GM12878 (cell line): ENCODE measurements around the gene NDUFA13. TPM values are rescaled to one million over a fixed set of nuclear protein-coding genes. Genes with fewer than 3 reads are reported as not detected.
A peak's percentile ranks its signal among the peaks of the same experiment; 100 is the strongest.

Source experiments
- CEBPZ ChIP-seq: fragments of 150-350 bp; IDR thresholded peaks from 2 replicates; pipeline ENCODE4 v1.6.1; 2016; ENCODE audit warnings: low read depth, low read length
- CHD1 ChIP-seq: IDR thresholded peaks from 2 replicates; pipeline ENCODE4 v1.6.1; 2012; ENCODE audit warnings: low read depth, low read length, improper control_type of control experiment
- ESRRA ChIP-seq: IDR thresholded peaks from 2 replicates; pipeline ENCODE4 v1.6.1; 2012; ENCODE audit warnings: mild to moderate bottlenecking, low read length, improper control_type of control experiment
- ETV6 ChIP-seq, 2 experiments: fragments of 450-650 bp in 1 of 2; IDR thresholded peaks in 1 of 2; conservative IDR thresholded peaks in 1 of 2; 2 replicates each; pipeline ENCODE4 v1.6.1; 2014; ENCODE audit warnings: antibody characterized with exemption in 1 of 2, borderline replicate concordance in 1 of 2, low read depth in 1 of 2, mild to moderate bottlenecking in 1 of 2, moderate library complexity in 1 of 2
- IKZF2 ChIP-seq, 2 experiments: fragments of 450-650 bp; IDR thresholded peaks; 2 replicates each; pipeline ENCODE4 v1.6.1; 2017; ENCODE audit warnings: mild to moderate bottlenecking in 2 of 2, moderate library complexity in 2 of 2
- IRF3 ChIP-seq: fragments of 450-650 bp; IDR thresholded peaks from 2 replicates; pipeline ENCODE4 v1.6.1; 2014; ENCODE audit warnings: mild to moderate bottlenecking
- IRF5 ChIP-seq: fragments of 450-650 bp; IDR thresholded peaks from 2 replicates; pipeline ENCODE4 v1.6.1; 2017; ENCODE audit warnings: borderline replicate concordance
- KDM1A ChIP-seq: fragments of 200-600 bp; sonication (generic); IDR thresholded peaks from 2 replicates; pipeline ENCODE4 v1.6.1; 2016; ENCODE audit warnings: borderline replicate concordance
- MLLT1 ChIP-seq: fragments of 450-650 bp; IDR thresholded peaks from 2 replicates; pipeline ENCODE4 v1.6.1; 2016; ENCODE audit warnings: mild to moderate bottlenecking
- PAX5 ChIP-seq: IDR thresholded peaks from 2 replicates; pipeline ENCODE4 v1.6.1; 2011; ENCODE audit warnings: low read depth, low read length, borderline replicate concordance
- POLR2AphosphoS5 ChIP-seq: IDR thresholded peaks from 2 replicates; pipeline ENCODE4 v1.6.1; 2011; ENCODE audit warnings: mild to moderate bottlenecking, low read length, inconsistent platforms
- RAD51 ChIP-seq: fragments of 450-650 bp; IDR thresholded peaks from 2 replicates; pipeline ENCODE4 v1.6.1; 2016; ENCODE audit warnings: moderate library complexity, mild to moderate bottlenecking, inconsistent platforms
- SIN3A ChIP-seq: IDR thresholded peaks from 2 replicates; pipeline ENCODE4 v1.6.1; 2012; ENCODE audit warnings: low read depth, low read length, improper control_type of control experiment
- SIX5 ChIP-seq: IDR thresholded peaks from 2 replicates; pipeline ENCODE4 v1.6.1; 2011; ENCODE audit warnings: mild to moderate bottlenecking, low read depth, low read length, moderate library complexity; ENCODE audit not compliant: severe bottlenecking
- SMAD1 ChIP-seq: fragments of 450-650 bp; IDR thresholded peaks from 2 replicates; pipeline ENCODE4 v1.6.1; 2018; ENCODE audit warnings: mild to moderate bottlenecking, low read depth; ENCODE audit not compliant: partially characterized antibody
- SRF ChIP-seq, 2 experiments: IDR thresholded peaks; 2 replicates each; pipeline ENCODE4 v1.6.1; 2011; ENCODE audit warnings: low read depth in 2 of 2, low read length in 2 of 2, mild to moderate bottlenecking in 1 of 2, moderate library complexity in 1 of 2
- STAT3 ChIP-seq: IDR thresholded peaks from 2 replicates; pipeline ENCODE4 v1.6.1; 2011; ENCODE audit warnings: low read depth, low read length, improper control_type of control experiment
- TCF7 ChIP-seq: IDR thresholded peaks from 2 replicates; pipeline ENCODE4 v1.6.1; 2014; ENCODE audit warnings: antibody characterized with exemption, borderline replicate concordance
- ZBED1 ChIP-seq: IDR thresholded peaks from 2 replicates; pipeline ENCODE4 v1.6.1; 2016; ENCODE audit warnings: borderline replicate concordance
- ZBTB33 ChIP-seq: fragments of 450-650 bp; IDR thresholded peaks from 2 replicates; pipeline ENCODE4 v1.6.1; 2017; ENCODE audit warnings: mild to moderate bottlenecking
- polyA plus RNA-seq, 11 experiments: library from polyadenylated mRNA; depleted of rRNA in 4 of 11; unstranded in 6 of 11; stranded (reverse) in 5 of 11; fragments of >200 nt; fragmentation: Nextera tagmentation in 4 of 11; fragmentation: Illumina TruSeq in 1 of 11; extraction: Ambion mirVana in 4 of 11; extraction: Trizol in 1 of 11; gene quantifications; 1 replicate in 1 of 11; 2 replicates in 10 of 11; pipeline versions ENCODE4 v1.2.1 to v1.2.3, GENCODE V29; 2011 to 2016; ENCODE audit warnings: inconsistent platforms in 2 of 11, missing spikeins in 2 of 11, low read depth in 1 of 11
- total RNA-seq, 4 experiments: library from RNA; depleted of rRNA in 3 of 4; stranded (reverse); fragments of >200 nt in 3 of 4; fragmentation: Illumina TruSeq in 1 of 4; extraction: Trizol in 1 of 4; gene quantifications; 2 replicates each; pipeline versions ENCODE4 v1.2.1 to v1.2.3, GENCODE V29; 2013 to 2021

The NDUFA13 gene
- total and polyA plus RNA-seq, 10 of the 15 experiments (the other 5 are each of a cell fraction or from before 2014, with no cell fraction given): 224 to 586 (median 456) TPM

GRCh38 chr19:19515642-19516519 is at the start of gene NDUFA13 (continued):
- no peak for TF ChIP-seq SIN3A
- TF ChIP-seq RAD51: no peak
- peak; percentile 43 for TF ChIP-seq SMAD1
- TF ChIP-seq CHD1: no peak
- no peak for TF ChIP-seq IRF3
- TF ChIP-seq SIX5: peak; percentile 82
- no peak for TF ChIP-seq CEBPZ
- no peak for TF ChIP-seq ZBED1
- TF ChIP-seq ESRRA: no peak
- TF ChIP-seq MLLT1: 0 out of 2 replicates have a peak, but pooled peaks have one; percentile 37
- no peak for TF ChIP-seq STAT3
- TF ChIP-seq IRF5: no peak
- TF ChIP-seq SRF (IDR thresholded peaks at IDR 0.05; ENCODE audit: low read depth in 2 of 2, low read length in 2 of 2): peak; percentile 44 to 45; a peak in 1 of 4 replicates
- no peak for TF ChIP-seq KDM1A
- no peak for TF ChIP-seq TCF7
- TF ChIP-seq IKZF2 (IDR thresholded peaks at IDR 0.05): no peak
- TF ChIP-seq POLR2AphosphoS5: peak; percentile 95
- TF ChIP-seq ETV6 (conservative IDR thresholded peaks at IDR 0.05 in 1 of 2, IDR thresholded peaks at IDR 0.05 in 1 of 2; ENCODE audit: borderline replicate concordance in 1 of 2, low read depth in 1 of 2): peak in 1 of 2 experiments; percentile 59; a peak in 2 of 4 replicates
- TF ChIP-seq ZBTB33: no peak
- peak; percentile 62; the same call in 1 of the 2 replicates for TF ChIP-seq PAX5
